Activated T-helper 17 cell treated with anti-CD3 and anti-CD28 coated beads, Interleukin-2, amount 50 U/mL, for 72 hours (primary cell): ENCODE measurements around the gene INO80E. TPM values are rescaled to one million over a fixed set of nuclear protein-coding genes. Genes with fewer than 3 reads are reported as not detected.
"Not testable (repeated sequence)": the region's sequence is repeated elsewhere in the genome, so short reads cannot be mapped to it uniquely, and the experiment has no call there.

Experiments
- ATAC-seq: fragments of 150-1000 bp; cut with Tn5 transposase; replicated peaks from 2 replicates; pipeline ENCODE4 v1.10.0; 2021; ENCODE audit warnings: mild to moderate bottlenecking, moderate library complexity
- H3K27ac Mint-ChIP-seq: one replicate; pipeline ENCODE4 v1.8.0; 2022; ENCODE audit warnings: mixed read lengths
- H3K27me3 Mint-ChIP-seq: one replicate; pipeline ENCODE4 v1.8.0; 2022; ENCODE audit warnings: mixed read lengths
- H3K36me3 Mint-ChIP-seq: one replicate; pipeline ENCODE4 v1.8.0; 2022; ENCODE audit warnings: low read depth, mild to moderate bottlenecking, mixed read lengths
- H3K4me1 Mint-ChIP-seq: one replicate; pipeline ENCODE4 v1.8.0; 2022; ENCODE audit warnings: mixed read lengths
- H3K4me3 Mint-ChIP-seq: one replicate; pipeline ENCODE4 v1.8.0; 2022; ENCODE audit warnings: mild to moderate bottlenecking, mixed read lengths
- H3K9me3 Mint-ChIP-seq: one replicate; pipeline ENCODE4 v1.8.0; 2022; ENCODE audit warnings: mixed read lengths
- total RNA-seq, 2 donors: library from RNA; stranded (reverse); gene quantifications; one replicate each; pipeline ENCODE4 v1.2.3, GENCODE V29; 2022

The INO80E gene
- total RNA-seq, 2 donors from 2014 or later: 77.9 to 116 TPM

- Mint-ChIP-seq H3K9me3 (no peaks in the 10 kb centered on the region), H3K27ac (no peak overlapping the region), H3K4me3 (no peak overlapping the region), H3K36me3 (no peaks in the 10 kb centered on the region), H3K4me1 (peaks cover 5% of the 10 kb centered on the region), H3K27me3 (peaks cover 25% of the 10 kb centered on the region)
- ATAC-seq: no peak
Measured at GRCh38 chr16:30024451-30024850, 28.4 kb downstream of the INO80E start.

- Mint-ChIP-seq H3K4me3 (no peak overlapping the region), H3K4me1 (peaks cover 5% of the 10 kb centered on the region), H3K27me3 (peaks cover 32% of the 10 kb centered on the region), H3K27ac (no peak overlapping the region), H3K36me3 (no peaks in the 10 kb centered on the region), H3K9me3 (no peaks in the 10 kb centered on the region)
- no peak for ATAC-seq
Measured at GRCh38 chr16:30025156-30025555, 29.1 kb downstream of the INO80E start.

GRCh38 chr16:30025574-30025973 lies 29.5 kb downstream of the INO80E start:
- Mint-ChIP-seq H3K27me3 (peaks cover 34% of the 10 kb centered on the region), H3K36me3 (no peaks in the 10 kb centered on the region), H3K9me3 (no peaks in the 10 kb centered on the region), H3K4me1 (peaks cover 5% of the 10 kb centered on the region), H3K4me3 (no peak overlapping the region), H3K27ac (no peak overlapping the region)
- ATAC-seq: no peak

- Mint-ChIP-seq H3K27ac (no peak overlapping the region), H3K4me3 (no peak overlapping the region), H3K27me3 (peaks cover 34% of the 10 kb centered on the region), H3K9me3 (no peaks in the 10 kb centered on the region), H3K4me1 (no peaks in the 10 kb centered on the region), H3K36me3 (no peaks in the 10 kb centered on the region)
- ATAC-seq: no peak
Measured at GRCh38 chr16:30026449-30026848, 30.4 kb downstream of the INO80E start.

- Mint-ChIP-seq H3K4me3 (no peak overlapping the region), H3K9me3 (no peaks in the 10 kb centered on the region), H3K36me3 (no peaks in the 10 kb centered on the region), H3K27me3 (peaks cover 37% of the 10 kb centered on the region), H3K4me1 (peaks cover 5% of the 10 kb centered on the region), H3K27ac (no peak overlapping the region)
- ATAC-seq: no peak
Measured at GRCh38 chr16:30027588-30028437, 31.8 kb downstream of the INO80E start.

DNA sequence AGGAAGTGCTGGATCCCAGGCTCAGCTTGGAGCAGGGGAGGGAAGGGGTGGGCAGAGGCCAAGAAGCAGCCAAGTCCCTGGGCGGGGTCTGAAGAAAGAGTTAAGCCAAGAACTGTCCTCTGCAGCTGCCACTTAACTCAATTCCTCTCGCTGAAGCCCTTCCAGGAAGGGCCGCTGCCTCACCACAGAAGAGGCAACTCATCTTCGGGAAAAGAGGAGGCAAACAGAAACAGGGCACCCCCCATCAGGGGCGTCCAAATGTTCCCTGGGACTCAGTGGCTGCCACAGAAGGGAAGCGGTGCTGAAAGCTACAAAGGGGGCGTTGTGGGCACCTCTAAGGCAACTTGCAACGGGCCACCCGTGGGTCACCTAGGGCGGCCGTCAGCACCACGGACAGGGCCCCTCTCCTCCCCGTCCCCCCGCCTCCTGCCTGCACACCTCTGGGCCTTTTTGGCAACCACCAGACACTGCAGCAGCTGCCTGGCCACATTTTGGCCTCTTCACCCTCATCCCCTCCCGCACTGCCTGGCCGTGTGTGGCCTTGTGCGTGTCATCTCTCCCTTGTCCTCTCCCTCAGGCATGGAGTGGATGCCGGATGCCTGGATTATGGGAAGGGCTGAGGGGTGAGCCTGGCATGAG lies 32.5 kb downstream of the INO80E start:
- H3K9me3 Mint-ChIP-seq: no peaks in the 10 kb centered on the region
- no peak for ATAC-seq
- H3K4me1 Mint-ChIP-seq: peaks cover 5% of the 10 kb centered on the region
- H3K27ac Mint-ChIP-seq: no peak overlapping the region
- no peak overlapping the region for H3K4me3 Mint-ChIP-seq
- H3K27me3 Mint-ChIP-seq: peaks cover 37% of the 10 kb centered on the region
- no peaks in the 10 kb centered on the region for H3K36me3 Mint-ChIP-seq

GRCh38 chr16:30030011-30030685 lies 34.1 kb downstream of the INO80E start:
- no peak overlapping the region for H3K27ac Mint-ChIP-seq
- ATAC-seq: no peak
- no peaks in the 10 kb centered on the region for H3K9me3 Mint-ChIP-seq
- H3K36me3 Mint-ChIP-seq: no peaks in the 10 kb centered on the region
- peaks cover 34% of the 10 kb centered on the region for H3K27me3 Mint-ChIP-seq
- no peak overlapping the region for H3K4me3 Mint-ChIP-seq
- peaks cover 5% of the 10 kb centered on the region for H3K4me1 Mint-ChIP-seq

- Mint-ChIP-seq H3K27me3 (peaks cover 34% of the 10 kb centered on the region), H3K36me3 (no peaks in the 10 kb centered on the region), H3K27ac (no peak within 1 kb of the TSS), H3K4me3 (peak within 1 kb of the TSS; percentile 57), H3K4me1 (peaks cover 5% of the 10 kb centered on the region), H3K9me3 (no peaks in the 10 kb centered on the region)
- ATAC-seq: no peak
Measured at GRCh38 chr16:30030841-30031413, 34.9 kb downstream of the INO80E start, which contains the start of gene TLCD3B. Gene TLCD3B, minus strand, starts transcription at chr16:30031271. Its CDS starts 744 bp downstream, at chr16:30030527.

DNA sequence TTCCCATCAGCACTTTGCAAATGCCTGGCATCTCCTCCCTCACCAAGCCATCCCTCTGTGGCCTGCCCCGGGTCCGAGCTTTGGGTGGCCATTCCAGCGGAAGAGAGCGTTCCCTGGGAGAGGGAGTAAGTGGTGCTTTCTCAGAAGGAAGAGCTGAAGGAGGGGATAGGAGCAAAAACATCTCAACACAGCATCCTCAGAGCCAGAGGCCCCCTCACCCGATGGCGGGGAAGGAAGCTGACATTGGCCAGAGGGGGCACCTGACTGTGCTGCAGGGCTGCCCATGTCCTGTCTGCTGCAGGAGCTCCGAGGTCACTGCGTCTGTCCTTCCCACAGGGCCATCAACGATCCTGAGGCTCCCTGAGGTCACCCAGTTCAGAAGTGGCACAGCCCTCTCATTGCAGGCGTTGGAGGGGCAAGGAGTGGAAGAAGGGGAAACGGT lies 35.5 kb downstream of the INO80E start:
- H3K27me3 Mint-ChIP-seq: peaks cover 34% of the 10 kb centered on the region

DNA sequence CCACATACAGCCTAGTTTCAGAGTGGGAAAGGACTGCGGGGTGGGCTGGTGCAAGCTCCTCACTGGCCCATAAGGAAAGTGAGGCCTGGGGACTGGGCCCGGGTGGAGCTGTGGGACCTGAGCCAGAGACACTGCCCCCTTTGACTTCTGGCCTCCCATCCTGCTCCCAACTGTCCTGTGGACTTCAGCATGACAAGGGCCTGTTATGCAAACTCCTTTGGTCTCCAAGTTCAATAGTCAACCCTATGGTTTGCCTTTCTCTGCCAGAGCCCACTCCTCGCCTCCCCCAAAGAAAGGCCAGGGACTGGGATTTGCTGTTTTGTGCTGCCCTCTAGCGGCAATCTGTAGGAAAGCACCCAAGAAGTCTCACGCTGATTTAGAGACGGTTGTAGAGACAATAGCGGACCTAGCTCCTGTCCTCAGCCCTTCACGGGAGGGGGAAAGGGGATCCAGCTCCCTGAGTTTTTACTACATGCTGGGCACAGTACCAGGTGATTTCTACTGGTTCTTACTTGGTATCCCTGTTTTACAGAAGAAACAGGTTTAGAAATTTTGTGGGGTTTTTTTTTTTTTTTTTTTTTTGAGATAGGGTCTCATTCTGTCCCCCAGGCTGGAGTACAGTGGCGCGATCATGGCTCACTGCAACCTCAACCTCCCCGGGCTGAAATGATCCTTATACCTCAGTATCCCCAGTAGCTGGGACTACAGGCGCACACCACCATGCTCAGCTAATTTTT lies 36.2 kb downstream of the INO80E start:
- Mint-ChIP-seq H3K27me3 (peaks cover 28% of the 10 kb centered on the region), H3K9me3 (no peaks in the 10 kb centered on the region), H3K4me3 (peak overlapping the region; percentile 57), H3K27ac (no peak overlapping the region), H3K36me3 (no peaks in the 10 kb centered on the region), H3K4me1 (peaks cover 5% of the 10 kb centered on the region)
- peak; percentile 27 for ATAC-seq

More for the DNA sequence above, 35.5 kb downstream of the INO80E start:
- Mint-ChIP-seq H3K36me3 (no peaks in the 10 kb centered on the region), H3K9me3 (no peaks in the 10 kb centered on the region), H3K4me3 (no peak overlapping the region), H3K27ac (no peak overlapping the region), H3K4me1 (peaks cover 5% of the 10 kb centered on the region)
- ATAC-seq: no peak

DNA sequence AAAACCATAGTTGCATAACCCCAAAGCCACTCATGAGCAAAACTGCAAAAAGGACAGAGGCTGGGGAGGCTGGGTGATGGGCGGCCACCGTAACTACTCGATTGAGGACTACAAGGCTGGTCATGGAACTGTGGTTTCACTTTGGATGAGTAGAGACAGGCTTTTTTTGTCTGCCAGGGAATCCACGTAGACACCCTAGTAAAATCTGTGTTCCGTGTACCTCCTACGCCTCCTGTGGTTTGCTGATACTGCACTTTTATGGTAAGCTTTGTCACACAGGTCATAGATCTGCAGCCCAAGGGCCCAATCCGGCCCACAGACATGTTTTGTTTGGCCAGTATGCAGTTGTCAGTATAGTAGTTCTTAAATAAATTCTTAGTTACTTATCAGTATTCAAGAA lies 37.2 kb downstream of the INO80E start:
- H3K9me3 Mint-ChIP-seq: no peaks in the 10 kb centered on the region
- peak overlapping the region; percentile 63 for H3K27ac Mint-ChIP-seq
- H3K4me3 Mint-ChIP-seq: peak overlapping the region; percentile 50
- H3K27me3 Mint-ChIP-seq: peaks cover 18% of the 10 kb centered on the region
- H3K36me3 Mint-ChIP-seq: no peaks in the 10 kb centered on the region
- peak; percentile 93 for ATAC-seq
- H3K4me1 Mint-ChIP-seq: peaks cover 5% of the 10 kb centered on the region

DNA sequence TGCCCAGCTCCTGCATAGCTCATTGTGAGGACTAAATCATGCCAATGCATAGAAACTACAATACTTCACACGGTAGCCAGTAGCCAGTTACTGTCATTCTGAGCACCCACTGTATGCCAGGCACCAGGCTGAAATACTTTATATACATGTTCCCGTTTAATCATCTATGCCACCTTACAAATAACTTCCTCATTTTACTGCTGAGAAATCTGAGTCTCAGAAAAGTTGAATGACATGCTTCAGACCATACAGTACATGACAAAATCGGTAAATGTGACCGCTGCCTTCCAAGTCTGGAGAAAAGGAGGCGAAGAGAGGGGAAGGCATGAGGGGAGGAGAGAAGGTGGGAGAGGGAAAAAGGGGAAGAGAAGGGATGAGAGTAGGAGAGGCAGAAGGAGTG lies 44.2 kb downstream of the INO80E start:
- no peaks in the 10 kb centered on the region for H3K9me3 Mint-ChIP-seq
- H3K27ac Mint-ChIP-seq: no peak overlapping the region
- H3K4me3 Mint-ChIP-seq: no peak overlapping the region
- ATAC-seq: no peak
- H3K36me3 Mint-ChIP-seq: no peaks in the 10 kb centered on the region
- H3K4me1 Mint-ChIP-seq: peaks cover 1% of the 10 kb centered on the region
- H3K27me3 Mint-ChIP-seq: no peaks in the 10 kb centered on the region

- ATAC-seq, H3K4me1 Mint-ChIP-seq, H3K4me3 Mint-ChIP-seq, H3K9me3 Mint-ChIP-seq, H3K27ac Mint-ChIP-seq, H3K36me3 Mint-ChIP-seq, H3K27me3 Mint-ChIP-seq: not testable (repeated sequence)
Measured at GRCh38 chr16:30040690-30041089, 44.6 kb downstream of the INO80E start.

DNA sequence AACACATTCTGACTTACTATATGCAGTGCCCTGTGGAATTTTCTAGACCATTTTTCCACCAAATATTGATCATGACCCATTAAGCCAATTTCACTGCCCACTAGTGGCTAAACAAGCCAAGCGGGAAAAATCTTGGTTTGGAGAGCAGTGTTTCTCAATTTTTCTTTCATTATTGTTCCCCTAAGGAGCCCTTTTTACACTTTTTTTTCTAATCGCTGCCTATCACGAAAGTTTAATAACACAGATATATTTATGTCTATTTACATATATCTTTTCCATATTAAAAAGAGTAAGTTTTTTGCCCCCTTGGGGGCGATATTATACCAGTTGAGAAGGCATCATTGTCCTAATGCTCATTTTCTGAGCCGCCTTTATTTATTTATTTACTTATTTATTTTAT lies 45.8 kb downstream of the INO80E start:
- H3K36me3 Mint-ChIP-seq: no peaks in the 10 kb centered on the region
- H3K9me3 Mint-ChIP-seq: no peaks in the 10 kb centered on the region
- peaks cover 6% of the 10 kb centered on the region for H3K4me1 Mint-ChIP-seq
- H3K27me3 Mint-ChIP-seq: no peaks in the 10 kb centered on the region
- ATAC-seq: no peak
- no peak overlapping the region for H3K27ac Mint-ChIP-seq
- no peak overlapping the region for H3K4me3 Mint-ChIP-seq
